ENCODE results near the gene GADL1. TPM values are rescaled to one million over a fixed set of nuclear protein-coding genes. Genes with fewer than 3 reads are reported as not detected.
A peak's percentile ranks its signal among the peaks of the same experiment; 100 is the strongest.

Gene GADL1
- total and polyA plus RNA-seq, 2 donors from 2014 or later: 0.22 to 0.54 TPM

- TF ChIP-seq, protein P1, sequence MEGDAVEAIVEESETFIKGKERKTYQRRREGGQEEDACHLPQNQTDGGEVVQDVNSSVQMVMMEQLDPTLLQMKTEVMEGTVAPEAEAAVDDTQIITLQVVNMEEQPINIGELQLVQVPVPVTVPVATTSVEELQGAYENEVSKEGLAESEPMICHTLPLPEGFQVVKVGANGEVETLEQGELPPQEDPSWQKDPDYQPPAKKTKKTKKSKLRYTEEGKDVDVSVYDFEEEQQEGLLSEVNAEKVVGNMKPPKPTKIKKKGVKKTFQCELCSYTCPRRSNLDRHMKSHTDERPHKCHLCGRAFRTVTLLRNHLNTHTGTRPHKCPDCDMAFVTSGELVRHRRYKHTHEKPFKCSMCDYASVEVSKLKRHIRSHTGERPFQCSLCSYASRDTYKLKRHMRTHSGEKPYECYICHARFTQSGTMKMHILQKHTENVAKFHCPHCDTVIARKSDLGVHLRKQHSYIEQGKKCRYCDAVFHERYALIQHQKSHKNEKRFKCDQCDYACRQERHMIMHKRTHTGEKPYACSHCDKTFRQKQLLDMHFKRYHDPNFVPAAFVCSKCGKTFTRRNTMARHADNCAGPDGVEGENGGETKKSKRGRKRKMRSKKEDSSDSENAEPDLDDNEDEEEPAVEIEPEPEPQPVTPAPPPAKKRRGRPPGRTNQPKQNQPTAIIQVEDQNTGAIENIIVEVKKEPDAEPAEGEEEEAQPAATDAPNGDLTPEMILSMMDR (IDR thresholded peaks at IDR 0.05; ENCODE audit: borderline replicate concordance, extremely low read depth, insufficient read depth): no peak
- Histone ChIP-seq H3K4me3 (ENCODE audit: low read length in 3 of 3) (no peak overlapping the region), H3K9me3 (ENCODE audit: control insufficient read depth in 2 of 3, insufficient read depth in 1 of 3, low read length in 3 of 3) (no peaks in the 10 kb centered on the region), H3K27ac (ENCODE audit: low read depth in 2 of 2, low read length in 2 of 2) (no peak overlapping the region), H3K9ac (ENCODE audit: low read length in 3 of 3) (no peak overlapping the region), H3K36me3 (ENCODE audit: control insufficient read depth in 2 of 3, insufficient read depth in 3 of 3, low read length in 3 of 3) (no peaks in the 10 kb centered on the region), H3K4me1 (ENCODE audit: control insufficient read depth in 2 of 3, insufficient read depth in 2 of 3, low read depth in 1 of 3, low read length in 3 of 3) (no peaks in the 10 kb centered on the region), H3K27me3 (ENCODE audit: control insufficient read depth, insufficient read depth, low read length) (no peaks in the 10 kb centered on the region)
- FAIRE-seq: no peak
- intact Hi-C loops (cut with DNase I): no loop called here
- DNase-seq: peak in 1 of 5 donors; percentile 14
These were observed 114.7 kb downstream of the GADL1 start for GRCh38 chr3:30779686-30780287.

DNA sequence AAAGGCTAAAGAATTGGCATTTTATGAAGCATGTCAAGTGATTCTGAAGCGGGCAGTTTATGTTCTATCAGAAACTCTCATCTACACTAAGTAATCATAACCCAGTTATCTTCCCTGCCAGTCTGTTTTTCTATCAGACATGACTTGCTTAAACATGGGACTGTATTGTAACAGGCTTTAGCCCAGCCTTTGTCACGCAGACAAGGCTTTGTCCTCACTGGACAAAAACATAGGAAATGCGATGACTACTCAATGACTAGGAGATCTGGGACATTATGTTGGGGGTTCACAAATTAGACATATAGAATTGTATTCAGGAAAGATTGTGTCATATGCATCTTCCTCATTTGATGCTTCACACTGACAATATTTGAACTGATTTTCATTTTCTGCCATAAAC lies 115.5 kb downstream of the GADL1 start:
- no peak overlapping the region for H3K27ac ChIP-seq (ENCODE audit: low read depth in 2 of 2, low read length in 2 of 2)
- no peaks in the 10 kb centered on the region for H3K4me1 ChIP-seq (ENCODE audit: control insufficient read depth in 2 of 3, insufficient read depth in 2 of 3, low read depth in 1 of 3, low read length in 3 of 3)
- intact Hi-C loops (cut with DNase I): no loop called here
- H3K9me3 ChIP-seq (ENCODE audit: control insufficient read depth in 2 of 3, insufficient read depth in 1 of 3, low read length in 3 of 3): no peaks in the 10 kb centered on the region
- no peaks in the 10 kb centered on the region for H3K27me3 ChIP-seq (ENCODE audit: control insufficient read depth, insufficient read depth, low read length)
- FAIRE-seq (no peak), DNase-seq (no peak)
- H3K4me3 ChIP-seq (ENCODE audit: low read length in 3 of 3): no peak overlapping the region
- TF ChIP-seq, protein P1 (IDR thresholded peaks at IDR 0.05; ENCODE audit: borderline replicate concordance, extremely low read depth, insufficient read depth): no peak
- H3K9ac ChIP-seq (ENCODE audit: low read length in 3 of 3): no peak overlapping the region
- H3K36me3 ChIP-seq (ENCODE audit: control insufficient read depth in 2 of 3, insufficient read depth in 3 of 3, low read length in 3 of 3): no peaks in the 10 kb centered on the region

DNA sequence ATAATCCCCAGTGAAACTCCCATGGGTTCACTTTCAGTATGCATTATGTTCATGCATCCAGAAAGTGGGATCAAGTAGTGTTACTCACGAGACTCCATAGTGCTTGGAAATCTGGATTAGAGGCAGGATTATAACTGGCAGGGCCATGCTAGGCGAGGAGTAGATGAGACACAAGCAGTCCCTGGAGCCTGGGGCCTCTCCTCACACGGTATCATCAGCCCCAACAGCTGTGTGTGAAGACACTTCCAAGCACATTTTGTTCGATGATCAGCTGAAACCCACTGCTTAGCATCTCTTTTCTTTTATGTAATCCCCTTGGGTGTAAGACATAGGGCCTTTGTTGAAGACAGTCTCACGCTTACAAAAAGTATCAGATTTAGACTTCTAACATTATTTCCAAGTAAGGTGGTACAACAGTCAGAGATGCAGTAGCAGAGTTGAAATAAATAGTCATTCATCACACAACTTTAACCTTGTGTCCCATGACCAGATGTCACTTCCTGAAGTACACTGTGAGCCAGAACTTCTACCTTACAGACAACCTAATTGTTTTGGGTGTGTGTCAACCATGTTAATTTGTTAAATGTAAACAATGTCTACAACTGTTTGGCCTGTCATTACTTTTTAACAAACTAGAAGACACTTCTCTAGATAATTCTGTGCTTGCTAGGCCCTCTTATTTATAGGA lies 116.9 kb downstream of the GADL1 start:
- DNase-seq (no peak), FAIRE-seq (no peak)
- Histone ChIP-seq H3K9ac (ENCODE audit: low read length in 3 of 3) (no peak overlapping the region), H3K36me3 (ENCODE audit: control insufficient read depth in 2 of 3, insufficient read depth in 3 of 3, low read length in 3 of 3) (no peaks in the 10 kb centered on the region), H3K4me1 (ENCODE audit: control insufficient read depth in 2 of 3, insufficient read depth in 2 of 3, low read depth in 1 of 3, low read length in 3 of 3) (no peaks in the 10 kb centered on the region), H3K27me3 (ENCODE audit: control insufficient read depth, insufficient read depth, low read length) (no peaks in the 10 kb centered on the region), H3K27ac (ENCODE audit: low read depth in 2 of 2, low read length in 2 of 2) (no peak overlapping the region), H3K4me3 (ENCODE audit: low read length in 3 of 3) (no peak overlapping the region), H3K9me3 (ENCODE audit: control insufficient read depth in 2 of 3, insufficient read depth in 1 of 3, low read length in 3 of 3) (no peaks in the 10 kb centered on the region)
- intact Hi-C loops (cut with DNase I): no loop called here
- TF ChIP-seq, protein P1 (IDR thresholded peaks at IDR 0.05; ENCODE audit: borderline replicate concordance, extremely low read depth, insufficient read depth): no peak

All from kidney (tissue), 14 donors.